Transverse colon (tissue), 4 donors: ENCODE measurements around the gene ANXA10. TPM values are rescaled to one million over a fixed set of nuclear protein-coding genes. Genes with fewer than 3 reads are reported as not detected.

ENCODE experiments used
- DNase-seq: peaks from one replicate; pipeline ENCODE4 v3.0.0-alpha.2; 2019
- H3K27ac ChIP-seq, 4 donors: fragments of 200-600 bp; sonication (generic); 2 replicates each; pipeline ENCODE4 v1.5.1; 2016 to 2018; ENCODE audit warnings: inconsistent platforms in 4 of 4
- H3K27me3 ChIP-seq: fragments of 200-600 bp; sonication (generic); 2 replicates; pipeline ENCODE4 v1.5.1; 2017; ENCODE audit warnings: inconsistent platforms
- H3K36me3 ChIP-seq, 4 donors: fragments of 200-600 bp; sonication (generic); 2 replicates each; pipeline ENCODE4 v1.5.1; 2017 to 2019; ENCODE audit warnings: inconsistent platforms in 4 of 4
- H3K4me1 ChIP-seq, 4 donors: fragments of 200-600 bp; sonication (generic); 2 replicates each; pipeline ENCODE4 v1.5.1; 2017 to 2020; ENCODE audit warnings: inconsistent platforms in 4 of 4
- H3K4me3 ChIP-seq, 4 donors: fragments of 200-600 bp; sonication (generic); 1 replicate in 1 of 4; 2 replicates in 3 of 4; pipeline versions ENCODE4 v1.5.1 to v1.6.1; 2017 to 2019; ENCODE audit warnings: inconsistent platforms in 4 of 4
- H3K9me3 ChIP-seq, 2 donors: fragments of 200-600 bp; sonication (generic); 2 replicates each; pipeline ENCODE4 v1.5.1; 2017 to 2019; ENCODE audit warnings: inconsistent platforms in 2 of 2
- CTCF ChIP-seq, 5 experiments: fragments of 200-600 bp in 3 of 5; fragments of 450-650 bp in 2 of 5; sonication (generic) in 3 of 5; IDR thresholded peaks; 1 replicate in 2 of 5; 2 replicates in 3 of 5; pipeline ENCODE4 v1.5.1; 2016 to 2017; ENCODE audit warnings: antibody characterized with exemption in 5 of 5, inconsistent platforms in 3 of 5, mild to moderate bottlenecking in 2 of 5, moderate library complexity in 1 of 5
- EP300 ChIP-seq: sonication (generic); formaldehyde crosslinking; IDR thresholded peaks from one replicate; pipeline ENCODE4 v1.6.1; 2017; ENCODE audit warnings: antibody characterized with exemption, low read depth
- POLR2A ChIP-seq: fragments of 450-650 bp; IDR thresholded peaks from one replicate; pipeline ENCODE4 v1.6.1; 2016; ENCODE audit warnings: antibody characterized with exemption, mild to moderate bottlenecking, moderate library complexity
- POLR2AphosphoS5 ChIP-seq, 3 donors: sonication (generic); formaldehyde crosslinking; IDR thresholded peaks; one replicate each; pipeline ENCODE4 v1.6.1; 2016; ENCODE audit warnings: antibody characterized with exemption in 3 of 3
- WGBS, 2 donors: methylation state at CpG; one replicate each; pipeline ENCODE4 v1.1.5; 2018; ENCODE audit warnings: low coverage in 1 of 2; 5-methylcytosine and 5-hydroxymethylcytosine counted together
- in situ Hi-C, 4 donors: fragments of 200-750 bp; cut with MboI; loops; one replicate each; pipeline versions ENCODE4 v1.15.0 to v1.15.1; 2017; ENCODE audit warnings: low sequenced_read_pairs in 3 of 4, low pct_ligation_motif_present in 1 of 4, low pct_unique_long_range_greater_than_20kb in 1 of 4
- intact Hi-C: fragments of 100-400 bp; cut with DNase I; formaldehyde crosslinking; loops from one replicate; pipeline ENCODE4 v1.15.1; 2023; ENCODE audit warnings: low total_unique reads
- total RNA-seq, 4 donors: library from RNA; depleted of rRNA; stranded (reverse); fragments of >200 nt; gene quantifications; one replicate each; pipeline ENCODE4 v1.1.0, GENCODE V29; 2016

ANXA10 gene
- total RNA-seq, 4 donors from 2014 or later, result 0.82 TPM; not detected in 3

GRCh38 chr4:168138143-168138542 lies 45.8 kb downstream of the ANXA10 start:
- intact Hi-C loops (no loop called here), in situ Hi-C loops (no loop called here)
- Histone ChIP-seq H3K36me3 (no peaks in the 10 kb centered on the region), H3K9me3 (no peaks in the 10 kb centered on the region), H3K27ac (no peak overlapping the region), H3K4me3 (no peak overlapping the region), H3K27me3 (no peaks in the 10 kb centered on the region), H3K4me1 (no peaks in the 10 kb centered on the region)
- no peak for DNase-seq
- WGBS, 2 donors, result 50 to 73% methylated on average over 3 of the region's 3 CpGs
- TF ChIP-seq POLR2AphosphoS5 (IDR thresholded peaks at IDR 0.05) (no peak), CTCF (IDR thresholded peaks at IDR 0.05) (no peak), POLR2A (no peak), EP300 (no peak)

GRCh38 chr4:168139336-168139735 lies 47.0 kb downstream of the ANXA10 start:
- Histone ChIP-seq H3K27ac (no peak overlapping the region), H3K4me3 (no peak overlapping the region), H3K36me3 (no peaks in the 10 kb centered on the region), H3K4me1 (no peaks in the 10 kb centered on the region), H3K9me3 (no peaks in the 10 kb centered on the region), H3K27me3 (no peaks in the 10 kb centered on the region)
- in situ Hi-C loops, result no loop called here
- intact Hi-C loops, result no loop called here
- DNase-seq, result no peak
- TF ChIP-seq POLR2AphosphoS5 (IDR thresholded peaks at IDR 0.05), result no peak
- TF ChIP-seq CTCF (IDR thresholded peaks at IDR 0.05), result no peak
- no peak for TF ChIP-seq POLR2A
- TF ChIP-seq EP300, result no peak
- 79 to 81% methylated on average over 5 of the region's 5 CpGs for WGBS, 2 donors

- TF ChIP-seq EP300, result no peak
- TF ChIP-seq POLR2A, result no peak
- TF ChIP-seq CTCF (IDR thresholded peaks at IDR 0.05), result no peak
- TF ChIP-seq POLR2AphosphoS5 (IDR thresholded peaks at IDR 0.05), result no peak
- Histone ChIP-seq H3K4me1 (no peaks in the 10 kb centered on the region), H3K27me3 (no peaks in the 10 kb centered on the region), H3K9me3 (no peaks in the 10 kb centered on the region), H3K36me3 (no peaks in the 10 kb centered on the region), H3K27ac (no peak overlapping the region), H3K4me3 (no peak overlapping the region)
- intact Hi-C loops (no loop called here), in situ Hi-C loops (no loop called here)
- no peak for DNase-seq
- 88 to 92% methylated on average over 7 of the region's 7 CpGs for WGBS, 2 donors
These were observed 49.4 kb downstream of the ANXA10 start for GRCh38 chr4:168141733-168142132.

- WGBS, 2 donors, result 78 to 87% methylated on average over 2 of the region's 2 CpGs
- in situ Hi-C loops, result no loop called here
- Histone ChIP-seq H3K4me3 (no peak overlapping the region), H3K4me1 (no peaks in the 10 kb centered on the region), H3K36me3 (no peaks in the 10 kb centered on the region), H3K27ac (no peak overlapping the region), H3K9me3 (no peaks in the 10 kb centered on the region), H3K27me3 (no peaks in the 10 kb centered on the region)
- TF ChIP-seq POLR2A (no peak), POLR2AphosphoS5 (IDR thresholded peaks at IDR 0.05) (no peak), EP300 (no peak), CTCF (IDR thresholded peaks at IDR 0.05) (no peak)
- DNase-seq, result no peak
- intact Hi-C loops, result no loop called here
These were observed 51.3 kb downstream of the ANXA10 start for GRCh38 chr4:168143601-168144000.
